K562 (cell line): ENCODE data around the gene TRPM2. TPM values are rescaled to one million over a fixed set of nuclear protein-coding genes. Genes with fewer than 3 reads are reported as not detected.

Experiments used
- ATAC-seq: fragments of 200-7000 bp; cut with Tn5 transposase; 3 replicates; pipeline ENCODE4 v1.9.1; 2020; ENCODE audit warnings: moderate library complexity
- BruUV-seq: library from RNA; stranded (reverse); fragments of 400-500 nt; replicated peaks from 2 replicates; lab custom pipeline; 2021; lab: Mats Ljungman, UMichigan
- CTCF ChIA-PET: fragments of 300-600 bp; formaldehyde crosslinking; extraction: SDS; loops from one replicate; lab custom pipeline; 2021; ENCODE audit warnings: low intra/inter-chr PET ratio; lab: Yijun Ruan, JAX
- POLR2A ChIA-PET: fragments of 300-600, 350-650 bp; sonication (Branson Sonifier 250); formaldehyde crosslinking; extraction: SDS; loops from one replicate; lab custom pipeline; 2021; ENCODE audit warnings: antibody characterized with exemption, inconsistent platforms; lab: Yijun Ruan, JAX
- DNase-seq, 4 experiments: peaks; one replicate each; pipeline versions ENCODE4 v3.0.0 to v3.0.0-alpha.2; 2011 to 2018; ENCODE audit warnings: low spot score in 3 of 4, mixed read lengths in 3 of 4; ENCODE audit errors: extremely low read depth in 1 of 4
- FAIRE-seq: peaks from 2 replicates; lab custom pipeline; 2011; peaks lifted over from hg19 to GRCh38; lab: Jason Lieb, UNC
- H2AFZ ChIP-seq: 2 replicates; pipeline ENCODE4 v1.6.0; 2011; ENCODE audit warnings: low read depth, low read length, control low read depth, inconsistent platforms
- H3K27ac ChIP-seq: fragments of 200-600 bp; 3 replicates; pipeline ENCODE4 v1.8.0; 2011; ENCODE audit warnings: low read depth, mild to moderate bottlenecking, control low read depth, inconsistent platforms, low read length, moderate library complexity, mixed read lengths; ENCODE audit errors: extremely low read depth
- H3K27me3 ChIP-seq, 2 experiments: fragments of 300-600 bp in 1 of 2; 2 replicates in 1 of 2; 3 replicates in 1 of 2; pipeline versions ENCODE4 v1.6.0 to v1.8.0; 2011; ENCODE audit warnings: inconsistent platforms in 2 of 2, low read length in 2 of 2, mild to moderate bottlenecking in 1 of 2, mixed read lengths in 1 of 2, moderate library complexity in 1 of 2; ENCODE audit not compliant: control insufficient read depth in 2 of 2, insufficient read depth in 2 of 2
- H3K36me3 ChIP-seq: fragments of 300-600 bp; 3 replicates; pipeline ENCODE4 v1.8.0; 2011; ENCODE audit warnings: mild to moderate bottlenecking, low read length, inconsistent platforms; ENCODE audit not compliant: control insufficient read depth, insufficient read depth
- H3K4me1 ChIP-seq, 2 experiments: fragments of 200-600 bp in 1 of 2; replicated peaks in 1 of 2; 2 replicates in 1 of 2; 3 replicates in 1 of 2; pipeline versions ENCODE4 v1.5.1 to v1.8.0; 2011; ENCODE audit warnings: inconsistent platforms in 2 of 2, low read length in 2 of 2, mild to moderate bottlenecking in 1 of 2, mixed read lengths in 1 of 2, moderate library complexity in 1 of 2; ENCODE audit not compliant: control insufficient read depth in 2 of 2, insufficient read depth in 2 of 2
- H3K4me2 ChIP-seq: 2 replicates; pipeline ENCODE4 v1.6.1; 2011; ENCODE audit warnings: low read length, control low read depth, inconsistent platforms, mixed read lengths; ENCODE audit not compliant: insufficient read depth
- H3K4me3 ChIP-seq: fragments of 200-600 bp; sonication (generic), shearing (Covaris generic); 2 replicates; pipeline ENCODE4 v1.5.1; 2016; ENCODE audit warnings: control low read depth, inconsistent platforms
- H3K79me2 ChIP-seq: fragments of 200-600 bp; 3 replicates; pipeline ENCODE4 v1.8.0; 2011; ENCODE audit warnings: low read length, inconsistent platforms; ENCODE audit not compliant: control insufficient read depth, insufficient read depth
- H3K9ac ChIP-seq, 2 experiments: 2 replicates each; pipeline versions ENCODE4 v1.6.0 to v1.6.1; 2011; ENCODE audit warnings: low read depth in 2 of 2, low read length in 2 of 2, control low read depth in 1 of 2, inconsistent platforms in 1 of 2, mild to moderate bottlenecking in 1 of 2, mixed read lengths in 1 of 2; ENCODE audit not compliant: insufficient read depth in 1 of 2
- H3K9me1 ChIP-seq: one replicate; pipeline ENCODE4 v1.6.0; 2011; ENCODE audit warnings: inconsistent platforms, mild to moderate bottlenecking, low read length, moderate library complexity; ENCODE audit not compliant: control insufficient read depth, insufficient read depth
- H3K9me3 ChIP-seq: replicated peaks from 2 replicates; pipeline ENCODE4 v1.5.1; 2011; ENCODE audit warnings: low read depth, low read length, inconsistent platforms; ENCODE audit not compliant: control insufficient read depth, insufficient read depth
- H4K20me1 ChIP-seq: replicated peaks from 2 replicates; pipeline ENCODE4 v1.6.1; 2011; ENCODE audit warnings: low read length, inconsistent platforms, mixed read lengths; ENCODE audit not compliant: control insufficient read depth, insufficient read depth
- CBFA2T3 ChIP-seq: fragments of 450-650 bp; IDR thresholded peaks from 2 replicates; pipeline ENCODE4 v1.6.1; 2017
- HDAC8 ChIP-seq: fragments of 450-650 bp; IDR thresholded peaks from 2 replicates; pipeline ENCODE4 v1.6.1; 2016; ENCODE audit warnings: mild to moderate bottlenecking, missing genetic modification characterization, moderate library complexity, missing compliant biosample characterization
- HIVEP1 ChIP-seq: fragments of 250-450 bp; sonication (Bioruptor Pico); IDR thresholded peaks from 2 replicates; pipeline ENCODE4 v1.4.0; 2020; ENCODE audit warnings: mild to moderate bottlenecking
- NBN ChIP-seq: fragments of 450-650 bp; IDR thresholded peaks from 2 replicates; pipeline ENCODE4 v1.6.1; 2016; ENCODE audit warnings: low read depth, mild to moderate bottlenecking
- NELFE ChIP-seq: IDR thresholded peaks from 2 replicates; pipeline ENCODE4 v1.6.1; 2011; ENCODE audit warnings: mild to moderate bottlenecking; ENCODE audit not compliant: insufficient read depth, insufficient read length
- NR2C1 ChIP-seq, 2 experiments: fragments of 450-650 bp; IDR thresholded peaks; 2 replicates each; pipeline ENCODE4 v1.6.1; 2017; ENCODE audit warnings: mild to moderate bottlenecking in 2 of 2, antibody characterized with exemption in 1 of 2, inconsistent platforms in 1 of 2, missing compliant biosample characterization in 1 of 2, missing genetic modification characterization in 1 of 2
- PPARD ChIP-seq: fragments of 250-450 bp; sonication (Bioruptor Pico); IDR thresholded peaks from 2 replicates; pipeline ENCODE4 v1.8.0; 2022; ENCODE audit warnings: inconsistent platforms, mild to moderate bottlenecking, moderate library complexity
- SMARCA5 ChIP-seq: fragments of 450-650 bp; IDR thresholded peaks from 2 replicates; pipeline ENCODE4 v1.6.1; 2016
- whole genome bisulfite sequencing: fragments of 100-300 bp; shearing (Covaris generic); methylation state at CpG from one replicate; pipeline ENCODE4 v1.1.6; 2016; ENCODE audit warnings: low coverage, mixed read lengths; ENCODE audit not compliant: insufficient coverage; ENCODE audit errors: missing lambda C conversion rate; 5-methylcytosine and 5-hydroxymethylcytosine counted together
- in situ Hi-C: fragments of 300-500 bp; cut with MboI; formaldehyde crosslinking; loops from 4 replicates; pipeline ENCODE4 v1.15.0; 2018; ENCODE audit warnings: inconsistent platforms, mixed read lengths
- intact Hi-C: fragments of 100-400 bp; cut with micrococcal nuclease; formaldehyde crosslinking; loops from 2 replicates; pipeline ENCODE4 v1.14.2; 2022
- polyA plus RNA-seq, 8 experiments: library from polyadenylated mRNA; depleted of rRNA in 4 of 8; stranded (reverse) in 5 of 8; unstranded in 3 of 8; fragments of >200 nt; fragmentation: Nextera tagmentation in 2 of 8; fragmentation: Illumina TruSeq in 1 of 8; extraction: Ambion mirVana in 2 of 8; extraction: Trizol in 1 of 8; gene quantifications; 2 replicates each; pipeline versions ENCODE4 v1.2.1 to v1.2.3, GENCODE V29; 2011 to 2014; ENCODE audit warnings: inconsistent platforms in 1 of 8, missing spikeins in 1 of 8
- total RNA-seq, 7 experiments: library from RNA; depleted of rRNA in 6 of 7; stranded (reverse); fragments of >200 nt in 6 of 7; fragmentation: Illumina TruSeq in 2 of 7; extraction: Trizol in 2 of 7; gene quantifications; 2 replicates each; pipeline versions ENCODE4 v1.2.1 to v1.2.3, GENCODE V29; 2011 to 2021; ENCODE audit warnings: low replicate concordance in 1 of 7

Gene TRPM2
- total and polyA plus RNA-seq, 9 of the 15 experiments (the other 6 are each of a cell fraction or from before 2014, with no cell fraction given), result 0.33 to 2.1 (median 0.98) TPM; not detected in 2

DNA sequence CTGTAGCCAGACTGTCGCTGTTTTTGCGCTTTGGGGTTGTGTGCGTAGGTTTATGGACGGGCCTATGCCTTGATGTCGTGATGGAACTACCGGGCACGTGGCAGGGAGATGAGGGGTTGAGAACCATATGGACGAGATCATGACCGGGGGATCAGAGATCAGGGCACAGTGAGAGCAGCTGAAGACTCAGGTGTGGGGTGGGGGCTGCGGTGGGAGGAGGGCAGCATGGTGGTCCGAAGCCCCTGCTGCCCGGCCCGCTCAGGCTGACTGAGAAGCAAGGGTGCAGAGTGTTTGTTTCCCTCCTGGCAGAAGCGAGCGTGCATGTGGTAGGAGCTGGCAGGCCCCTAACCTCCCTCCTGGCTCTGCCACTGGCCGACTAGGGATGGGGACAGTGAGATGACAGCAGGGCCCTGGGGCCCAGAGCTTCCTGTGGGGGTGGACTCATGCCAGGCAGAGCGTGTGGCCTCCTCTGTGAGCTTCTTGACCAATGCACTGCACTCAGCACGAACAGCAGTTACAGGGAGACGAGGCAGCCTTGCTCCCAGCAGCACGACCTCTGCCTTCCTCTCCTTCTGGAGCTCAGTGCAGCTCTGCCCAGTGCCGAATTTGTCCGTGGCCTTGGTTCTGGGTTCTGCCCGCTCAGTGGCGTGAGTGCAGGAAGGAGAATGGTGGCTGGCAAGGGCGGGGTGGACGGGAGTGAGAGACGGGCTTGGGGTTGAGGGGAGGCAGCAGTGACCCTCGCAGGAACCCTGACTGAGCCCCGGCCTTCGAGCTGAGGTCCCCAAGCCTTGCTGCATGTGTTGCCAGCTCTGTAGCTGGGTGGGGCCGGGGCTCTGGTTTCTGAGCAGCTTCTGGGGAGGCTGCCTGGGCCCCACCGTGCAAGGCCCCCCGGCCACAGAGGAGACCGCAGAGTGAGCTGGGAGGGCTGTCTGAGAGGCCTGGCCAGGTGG lies 79.7 kb downstream of the TRPM2 start:
- in situ Hi-C loops, result no loop called here
- Histone ChIP-seq H3K9ac (no peak overlapping the region), H4K20me1 (0 out of 2 replicates have a peak, but pooled peaks cover 4% of the 10 kb centered on the region), H2AFZ (no peak overlapping the region), H3K9me1 (no peaks in the 10 kb centered on the region), H3K4me2 (no peak overlapping the region), H3K9me3 (no peaks in the 10 kb centered on the region; the same call in 1 of the 2 replicates), H3K79me2 (no peaks in the 10 kb centered on the region), H3K27ac (no peak overlapping the region), H3K27me3 (peaks cover 3 to 60% of the 10 kb centered on the region in 2 experiments; a peak in 3 of 5 replicates), H3K4me1 (peaks cover 0 to 7% of the 10 kb centered on the region in 2 experiments; a peak in 1 of 5 replicates), H3K4me3 (no peak overlapping the region), H3K36me3 (no peaks in the 10 kb centered on the region)
- no peak for TF ChIP-seq CBFA2T3
- no peak for TF ChIP-seq HIVEP1
- no peak for TF ChIP-seq HDAC8 (tag)
- TF ChIP-seq NR2C1 (IDR thresholded peaks at IDR 0.05), result no peak
- TF ChIP-seq NR2C1 (tag; IDR thresholded peaks at IDR 0.05), result no peak
- TF ChIP-seq SMARCA5, result no peak
- TF ChIP-seq NELFE, result no peak
- TF ChIP-seq NBN, result no peak
- TF ChIP-seq PPARD, result no peak
- intact Hi-C loops, result no loop called here
- no peak for FAIRE-seq
- ATAC-seq, result no peak
- ChIA-PET CTCF (no interaction called here), POLR2A (interaction anchor here (0.6 to 2.7 kb wide), 4 partner anchors 9 to 61 kb away, joined by 3 to 15 read pairs (median 4); no protein-coding TSS in a partner anchor)
- no TSS peak for BruUV-seq
- no peak for DNase-seq
- 4% methylated on average over 34 of the region's 34 CpGs for WGBS
